HG03342 (cell line): ENCODE data around the gene ANO2.
"Not testable (repeated sequence)": the region's sequence is repeated elsewhere in the genome, so short reads cannot be mapped to it uniquely, and the experiment has no call there.

Experiments
- ATAC-seq: cut with Tn5 transposase; IDR thresholded peaks from one replicate; pipeline ENCODE4 v1.9.1; 2021; ENCODE audit warnings: mild to moderate bottlenecking, moderate library complexity; ENCODE audit not compliant: unreplicated experiment

ANO2 gene

GRCh38 chr12:5562581-5562980 is 382.5 kb downstream of the ANO2 start:
- ATAC-seq, result no peak

- ATAC-seq, result no peak
These were observed 383.2 kb downstream of the ANO2 start for GRCh38 chr12:5561846-5562245.

GRCh38 chr12:5561057-5561456 is 384.0 kb downstream of the ANO2 start:
- no peak for ATAC-seq

- no peak for ATAC-seq
These were observed 384.8 kb downstream of the ANO2 start for GRCh38 chr12:5560265-5560664.

- no peak for ATAC-seq
These were observed 387.2 kb downstream of the ANO2 start for GRCh38 chr12:5557906-5558305.

GRCh38 chr12:5556946-5557673 is 387.9 kb downstream of the ANO2 start:
- ATAC-seq, result no peak

- no peak for ATAC-seq
These were observed 388.9 kb downstream of the ANO2 start for GRCh38 chr12:5556033-5556614.

GRCh38 chr12:5554711-5555110 is 390.3 kb downstream of the ANO2 start:
- no peak for ATAC-seq

GRCh38 chr12:5549011-5549410 is 396.0 kb downstream of the ANO2 start:
- no peak for ATAC-seq

- no peak for ATAC-seq
These were observed 396.7 kb downstream of the ANO2 start for GRCh38 chr12:5548152-5548943.

- ATAC-seq, result no peak
These were observed 398.4 kb downstream of the ANO2 start for GRCh38 chr12:5546616-5547015.

GRCh38 chr12:5537771-5538170 is 407.3 kb downstream of the ANO2 start:
- no peak for ATAC-seq

GRCh38 chr12:5537026-5537615 is 407.9 kb downstream of the ANO2 start:
- ATAC-seq, result not testable (repeated sequence)

GRCh38 chr12:5535541-5535940 is 409.5 kb downstream of the ANO2 start:
- no peak for ATAC-seq

GRCh38 chr12:5534426-5535199 is 410.4 kb downstream of the ANO2 start:
- ATAC-seq, result no peak

- no peak for ATAC-seq
These were observed 411.7 kb downstream of the ANO2 start for GRCh38 chr12:5533368-5533767.

- ATAC-seq, result no peak
These were observed 419.2 kb downstream of the ANO2 start for GRCh38 chr12:5525783-5526367.

- no peak for ATAC-seq
These were observed 420.2 kb downstream of the ANO2 start for GRCh38 chr12:5524769-5525436.

GRCh38 chr12:5524116-5524768 is 420.8 kb downstream of the ANO2 start:
- no peak for ATAC-seq
